Activated CD8-positive, alpha-beta memory T cell treated with anti-CD3 and anti-CD28 coated beads, Interleukin-2, amount 50 U/mL, for 48 hours (primary cell): ENCODE results near the gene HRAS.

Source experiments
- DNase-seq: peaks from one replicate; pipeline ENCODE4 v3.0.0-alpha.2; 2020

Gene HRAS

DNA sequence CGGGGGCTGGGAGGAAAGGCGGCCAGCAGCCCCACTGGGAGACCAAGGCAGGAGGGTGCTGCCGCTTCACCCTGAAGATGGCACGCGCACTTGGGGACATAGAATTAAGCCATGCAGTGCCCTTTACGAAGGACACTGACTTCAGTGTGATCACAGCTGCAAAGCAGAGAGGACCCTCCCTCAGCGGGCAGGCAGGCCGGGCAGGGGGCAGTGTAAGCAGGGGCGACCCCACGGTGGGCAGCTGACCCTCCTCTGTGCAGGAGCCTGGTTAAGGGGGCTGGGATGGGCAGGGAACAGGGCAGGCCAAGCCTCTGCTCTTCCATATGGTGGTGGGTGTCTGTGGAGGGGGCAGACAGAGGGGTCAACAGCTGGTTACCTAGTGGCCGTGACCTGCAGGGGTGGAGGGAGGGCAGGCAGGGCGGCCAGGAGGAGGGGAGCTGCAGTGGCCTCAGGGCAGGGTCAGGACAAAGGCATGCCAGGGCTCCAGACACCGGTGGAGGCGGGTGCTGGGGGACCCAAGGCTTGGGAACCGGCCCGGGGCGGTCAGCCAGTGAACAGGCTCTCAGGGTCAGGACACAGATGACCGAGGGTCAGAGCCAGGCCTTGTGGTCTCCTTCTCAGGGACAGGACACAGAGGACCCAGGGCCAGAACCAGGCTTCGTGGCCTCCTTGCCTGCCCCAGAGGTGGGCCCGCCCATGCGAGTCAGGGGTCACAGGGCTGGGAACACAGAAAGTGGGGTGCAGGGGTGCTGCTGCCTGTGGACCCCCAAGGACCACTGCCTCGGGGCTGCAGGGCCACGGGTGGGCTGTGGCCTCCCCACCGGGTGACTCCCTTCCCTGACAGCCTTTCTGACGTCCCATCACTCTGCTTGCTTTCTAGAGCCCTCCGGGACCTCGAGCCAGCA is 18.0 kb upstream of the HRAS start:
- no peak for DNase-seq

GRCh38 chr11:551596-551995 is 16.2 kb upstream of the HRAS start:
- DNase-seq, result no peak

DNA sequence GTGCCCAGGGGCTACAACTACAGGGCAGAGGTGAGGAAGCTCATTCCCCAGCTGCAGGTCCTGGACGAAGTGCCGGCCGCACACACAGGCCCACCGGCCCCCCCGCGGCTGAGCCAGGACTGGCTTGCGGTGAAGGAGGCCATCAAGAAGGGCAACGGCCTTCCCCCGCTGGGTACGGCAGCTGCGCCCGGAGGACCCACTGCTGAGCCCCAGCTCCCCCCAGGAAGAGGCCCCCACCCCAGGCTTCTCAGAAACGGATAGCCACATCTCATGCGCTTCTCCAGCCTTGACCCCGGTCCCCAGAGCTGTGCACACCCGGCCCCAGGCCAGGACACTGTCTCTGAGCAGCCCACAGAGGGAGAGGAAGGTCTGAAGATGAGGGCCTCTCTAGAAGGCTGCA is 15.8 kb upstream of the HRAS start:
- no peak for DNase-seq

- no peak for DNase-seq
Observed at GRCh38 chr11:550746-551085, 15.3 kb upstream of the HRAS start.

DNA sequence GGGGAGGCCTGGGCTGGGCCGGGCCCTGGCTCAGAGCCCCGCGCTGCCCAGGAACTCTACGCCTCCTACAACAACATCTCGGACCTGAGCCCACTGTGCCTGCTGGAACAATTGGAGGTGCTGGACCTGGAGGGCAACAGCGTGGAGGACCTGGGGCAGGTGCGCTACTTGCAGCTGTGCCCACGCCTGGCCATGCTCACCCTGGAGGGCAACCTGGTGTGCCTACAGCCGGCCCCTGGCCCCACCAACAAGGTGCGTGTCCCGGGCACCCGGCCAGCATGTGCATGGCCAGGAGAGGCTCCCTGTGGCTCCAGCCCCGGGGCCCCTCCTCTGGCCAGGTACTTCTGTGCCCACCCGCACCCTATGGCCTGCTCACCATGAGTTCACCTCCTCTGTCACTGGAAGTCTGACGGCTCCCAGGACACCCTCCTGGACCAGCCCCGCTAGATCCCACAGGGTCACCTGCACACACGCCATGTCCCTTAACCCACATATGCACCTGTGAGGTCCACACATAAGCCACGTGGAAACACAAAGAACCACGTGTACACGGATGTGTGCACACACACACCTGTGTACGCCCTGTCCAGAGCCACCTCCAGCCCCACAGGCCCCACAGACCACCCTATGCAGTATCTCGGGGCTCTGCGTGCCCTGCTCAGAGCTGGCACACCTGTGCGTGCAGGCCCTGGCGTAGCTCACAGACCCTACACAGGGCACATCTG is 14.8 kb upstream of the HRAS start:
- no peak for DNase-seq

GRCh38 chr11:548700-549603 is 13.6 kb upstream of the HRAS start:
- no peak for DNase-seq

DNA sequence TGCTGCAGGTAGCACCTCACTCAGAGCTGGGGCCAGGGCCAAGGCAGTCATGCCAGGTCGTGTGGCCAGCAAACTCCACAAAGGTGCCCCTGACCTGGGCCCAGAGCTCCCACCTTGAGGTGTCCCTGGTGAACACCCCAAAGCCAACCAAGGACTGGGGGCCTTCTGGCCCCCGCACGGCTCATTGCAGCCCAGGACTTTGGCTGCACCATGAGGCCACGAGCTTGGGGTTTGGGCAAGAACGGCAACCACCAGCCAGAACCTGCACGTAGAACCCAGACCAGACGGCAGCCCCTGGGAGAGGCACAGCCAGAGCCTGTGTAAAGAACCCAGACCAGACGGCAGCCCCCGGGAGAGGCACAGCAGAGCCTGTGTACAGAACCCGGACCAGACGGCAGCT is 9.8 kb upstream of the HRAS start:
- no peak for DNase-seq

GRCh38 chr11:544817-545166 is 9.4 kb upstream of the HRAS start:
- no peak for DNase-seq

- no peak for DNase-seq
Observed at GRCh38 chr11:541433-541885, 6.1 kb upstream of the HRAS start.

DNA sequence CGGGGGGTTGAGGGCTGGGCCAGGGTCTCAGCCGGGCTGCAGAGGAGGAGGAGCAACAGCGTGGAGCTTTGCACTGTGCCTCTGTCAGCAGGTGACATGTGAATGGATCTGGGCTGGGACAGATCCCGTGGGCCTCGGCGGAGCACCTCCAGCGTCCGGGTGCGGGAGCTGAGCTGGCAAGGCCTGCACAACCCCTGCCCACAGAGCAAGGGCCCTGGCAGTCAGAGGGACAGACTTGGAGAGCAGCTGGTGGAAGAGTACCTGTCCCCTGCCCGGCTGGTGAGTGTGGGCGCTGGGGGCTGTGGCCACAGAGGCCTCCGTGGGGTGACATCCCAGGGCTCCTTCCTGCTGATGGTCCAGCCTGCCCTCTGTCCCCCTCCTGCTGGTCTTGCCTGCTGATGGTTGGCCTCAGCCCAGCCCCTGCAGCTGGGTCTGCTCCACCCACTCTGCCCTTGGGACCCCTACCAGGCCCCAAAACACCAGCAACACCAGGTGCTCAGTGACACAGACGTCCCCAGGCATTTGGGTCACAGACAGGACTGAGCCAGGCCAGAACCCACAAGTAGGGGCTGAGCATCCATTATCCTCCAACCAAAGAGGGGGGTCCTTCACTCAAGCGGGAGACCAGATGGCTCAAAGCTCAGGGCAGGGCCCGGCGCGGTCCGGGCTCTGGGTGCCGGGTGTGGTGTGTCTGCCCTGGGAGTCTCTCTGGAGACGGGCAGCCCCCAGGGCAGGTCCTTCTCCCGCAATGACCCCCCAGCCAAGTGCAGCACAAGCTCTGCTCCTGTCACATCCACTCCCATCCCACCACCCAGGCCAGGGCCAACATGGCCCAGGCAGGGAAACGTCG is 5.4 kb upstream of the HRAS start:
- DNase-seq, result no peak

DNA sequence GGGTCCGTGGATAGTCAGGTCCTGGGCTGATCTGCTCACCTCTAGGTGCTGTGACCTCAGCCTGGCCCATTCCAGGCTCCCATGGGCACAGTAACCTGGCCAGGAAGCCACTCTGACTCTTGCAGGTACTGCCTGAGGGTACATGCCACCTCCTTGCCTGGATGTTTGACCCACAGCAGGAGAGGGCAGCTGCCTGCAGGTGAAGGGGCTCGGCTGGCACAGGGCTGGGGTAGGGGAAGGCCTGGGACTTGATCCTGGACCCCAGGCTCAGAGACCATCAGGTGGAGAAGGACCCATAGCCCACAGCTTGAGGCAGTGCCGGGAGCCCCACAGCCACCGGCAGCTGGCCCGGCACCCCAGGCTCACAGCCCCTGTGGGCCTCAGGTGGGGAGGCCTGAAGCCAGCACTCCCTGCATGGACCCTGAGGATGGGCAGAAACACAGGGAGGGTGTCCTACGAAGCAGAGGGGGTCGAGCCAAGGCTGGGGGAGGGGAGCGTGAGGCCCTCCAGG is 4.7 kb upstream of the HRAS start:
- no peak for DNase-seq

DNA sequence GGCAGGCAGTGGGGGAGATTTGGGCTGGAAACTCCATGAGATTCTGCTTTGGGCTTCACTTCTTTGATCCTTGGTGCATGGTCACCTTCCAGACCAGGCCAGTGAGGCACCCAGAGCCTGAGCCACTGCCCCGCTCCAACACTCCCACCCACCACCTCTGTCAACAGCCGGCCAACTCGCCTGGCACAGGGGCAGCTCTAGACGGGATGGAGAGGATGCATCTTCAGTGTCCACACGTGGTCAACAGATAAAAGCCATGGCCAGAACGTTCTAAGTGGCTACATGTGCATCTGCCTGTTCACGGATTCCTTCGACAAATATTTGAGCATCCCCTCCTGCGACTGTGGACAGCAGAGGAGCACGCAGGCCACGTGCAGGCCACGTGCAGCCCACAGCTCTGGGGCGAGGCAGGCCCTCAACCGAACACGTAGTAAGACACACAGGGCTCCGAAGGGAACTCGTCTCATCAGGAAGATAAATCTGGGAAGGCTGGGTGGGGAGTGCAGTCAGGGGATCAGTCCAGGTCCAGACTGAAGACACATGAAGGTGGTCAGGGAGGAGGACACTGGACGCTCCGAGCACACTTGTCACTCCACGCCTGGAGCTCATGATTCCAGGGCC is 3.2 kb upstream of the HRAS start:
- DNase-seq, result no peak

- no peak for DNase-seq
Observed at GRCh38 chr11:537622-538430, 2.5 kb upstream of the HRAS start.

- DNase-seq, result peak; percentile 99
Observed at GRCh38 chr11:536841-537621, 1.7 kb upstream of the HRAS start, which contains the start of gene LRRC56. TSS of gene LRRC56 (plus strand) at chr11:537527. CDS start at chr11:540685, 3,158 bp downstream.

DNA sequence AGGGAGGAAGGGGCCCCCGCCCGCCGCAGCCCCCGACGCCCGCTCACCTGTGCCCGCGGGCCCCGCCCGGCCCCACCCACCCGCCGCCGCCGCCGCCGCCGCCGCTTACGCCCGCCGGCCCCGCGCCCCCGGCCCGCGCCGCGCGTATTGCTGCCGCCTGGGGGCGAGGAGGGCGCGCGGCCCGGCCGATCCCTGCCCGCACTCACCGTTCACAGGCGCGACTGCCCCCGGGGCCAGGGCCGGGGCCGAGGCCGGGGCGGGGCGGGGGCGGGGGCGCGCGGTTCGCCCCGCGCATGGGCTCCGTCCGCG is 212 bp downstream of the HRAS start:
- DNase-seq, result no peak

- peak; percentile 69 for DNase-seq
Observed at GRCh38 chr11:534396-535209, 773 bp downstream of the HRAS start.

GRCh38 chr11:533586-534395 is 1.6 kb downstream of the HRAS start:
- DNase-seq, result peak; percentile 50

GRCh38 chr11:532986-533585 is 2.3 kb downstream of the HRAS start:
- peak; percentile 51 for DNase-seq
